Mucosa of rectum (tissue), 2 donors: Measurements from ENCODE around the gene C10orf90.

Source experiments
- H3K27ac ChIP-seq, 2 donors: one replicate each; pipeline ENCODE4 v1.7.0; 2013; ENCODE audit warnings: inconsistent platforms in 2 of 2, low read depth in 2 of 2, low read length in 2 of 2
- H3K27me3 ChIP-seq, 2 donors: one replicate each; pipeline ENCODE4 v1.7.0; 2013; ENCODE audit warnings: low read length in 2 of 2; ENCODE audit not compliant: control insufficient read depth in 2 of 2, insufficient read depth in 2 of 2
- H3K36me3 ChIP-seq, 2 donors: one replicate each; pipeline ENCODE4 v1.7.0; 2013; ENCODE audit warnings: low read length in 2 of 2; ENCODE audit not compliant: control insufficient read depth in 2 of 2, insufficient read depth in 2 of 2
- H3K4me1 ChIP-seq, 2 donors: one replicate each; pipeline ENCODE4 v1.7.0; 2013; ENCODE audit warnings: low read length in 2 of 2, mild to moderate bottlenecking in 1 of 2; ENCODE audit not compliant: control insufficient read depth in 2 of 2, insufficient read depth in 2 of 2
- H3K4me3 ChIP-seq, 2 donors: one replicate each; pipeline ENCODE4 v1.7.0; 2013; ENCODE audit warnings: low read length in 2 of 2
- H3K9ac ChIP-seq, 2 donors: one replicate each; pipeline ENCODE4 v1.7.0; 2013; ENCODE audit warnings: low read length in 2 of 2, low read depth in 1 of 2, mild to moderate bottlenecking in 1 of 2
- H3K9me3 ChIP-seq, 2 donors: one replicate each; pipeline ENCODE4 v1.7.0; 2013; ENCODE audit warnings: low read length in 2 of 2; ENCODE audit not compliant: control insufficient read depth in 2 of 2
- donor health status: healthy.
- donor health status: Normal muscosa, but diverticular disease.

C10orf90 gene

DNA sequence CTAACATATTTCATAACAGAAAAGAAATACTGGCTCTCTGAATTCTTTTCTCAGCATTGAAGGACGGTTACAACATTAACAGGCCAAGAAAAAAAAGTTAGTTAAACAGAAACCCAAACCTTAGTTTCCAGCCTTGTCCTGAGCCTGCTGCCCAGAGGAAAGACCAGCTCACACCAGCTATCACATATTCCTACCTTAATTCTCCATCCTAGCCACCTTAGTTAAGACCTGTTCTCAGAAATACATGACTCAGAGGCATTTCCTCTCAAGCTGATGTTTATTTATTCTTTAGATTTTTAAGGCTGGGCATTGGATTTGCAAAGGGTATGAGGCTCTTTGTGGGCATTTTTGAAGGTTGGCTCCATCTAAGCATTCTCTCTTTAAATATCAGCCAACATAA lies 247.9 kb downstream of the C10orf90 start:
- H3K27me3 ChIP-seq, result no peaks in the 10 kb centered on the region
- peaks cover 3 to 6% of the 10 kb centered on the region in 2 donors for H3K9me3 ChIP-seq
- H3K9ac ChIP-seq, result no peak overlapping the region
- no peak overlapping the region for H3K4me3 ChIP-seq
- H3K4me1 ChIP-seq, result no peaks in the 10 kb centered on the region
- no peaks in the 10 kb centered on the region for H3K36me3 ChIP-seq
- H3K27ac ChIP-seq, result no peak overlapping the region

DNA sequence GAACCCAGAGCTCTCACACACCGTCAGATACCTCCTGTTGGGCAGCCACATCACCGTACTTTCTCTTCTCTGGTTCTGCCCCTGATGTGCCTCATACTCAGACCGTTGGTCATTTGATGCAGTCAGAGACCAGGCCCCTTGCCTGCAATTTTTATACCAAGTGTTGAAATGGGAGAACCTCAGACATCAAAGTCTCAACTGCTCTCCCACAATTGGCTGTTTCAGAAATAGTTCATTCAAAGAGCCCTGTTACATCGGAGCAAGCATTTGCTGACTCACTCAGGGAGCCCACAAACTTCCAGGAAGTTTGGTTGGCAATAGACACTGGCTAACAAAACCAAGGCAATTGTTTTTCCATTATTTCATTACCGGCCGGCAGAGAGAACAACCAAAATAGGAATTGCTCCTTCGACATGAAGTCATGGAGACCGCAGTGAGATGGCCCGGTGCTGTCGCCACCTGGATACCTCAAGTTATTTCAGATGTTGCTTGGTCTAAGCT lies 248.7 kb downstream of the C10orf90 start:
- H3K27me3 ChIP-seq, result no peaks in the 10 kb centered on the region
- no peak overlapping the region for H3K27ac ChIP-seq
- H3K9me3 ChIP-seq, result peaks cover 3 to 6% of the 10 kb centered on the region in 2 donors
- no peak overlapping the region for H3K9ac ChIP-seq
- no peak overlapping the region for H3K4me3 ChIP-seq
- H3K4me1 ChIP-seq, result no peaks in the 10 kb centered on the region
- H3K36me3 ChIP-seq, result no peaks in the 10 kb centered on the region

DNA sequence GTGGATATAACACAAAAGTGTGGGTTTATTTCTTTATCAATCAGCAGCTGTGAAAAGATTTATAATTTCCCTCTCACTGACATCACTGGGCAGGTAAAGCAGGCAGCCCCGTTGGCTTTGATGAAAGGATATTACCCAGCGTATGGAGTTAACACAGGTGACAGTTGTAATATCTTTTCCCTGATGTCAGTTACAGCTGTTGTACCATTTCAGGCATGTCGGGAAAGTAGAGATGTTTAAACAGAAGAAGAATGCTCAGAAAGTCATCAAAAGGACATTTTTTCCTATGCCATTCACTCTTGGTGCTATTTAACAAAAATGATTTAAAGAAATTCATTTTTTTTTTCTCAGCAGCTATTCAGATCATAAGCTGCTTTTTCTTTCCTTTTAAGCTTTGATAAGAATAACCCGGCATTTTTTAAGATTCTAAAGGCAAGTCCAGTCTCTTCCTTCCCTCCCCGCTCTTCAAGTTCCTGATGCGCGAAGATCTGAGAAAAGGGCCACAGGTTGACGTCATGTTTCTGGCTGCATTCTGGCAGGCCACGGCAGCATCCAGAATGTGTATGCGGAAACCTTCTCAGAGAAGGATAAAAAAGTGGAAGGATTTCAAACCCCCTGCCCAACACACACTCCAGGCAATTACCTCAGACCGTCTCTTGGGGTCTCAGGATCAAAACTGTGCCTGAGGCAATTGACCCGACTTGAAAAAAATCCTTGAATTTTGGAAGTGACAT lies 249.8 kb downstream of the C10orf90 start:
- no peak overlapping the region for H3K9ac ChIP-seq

DNA sequence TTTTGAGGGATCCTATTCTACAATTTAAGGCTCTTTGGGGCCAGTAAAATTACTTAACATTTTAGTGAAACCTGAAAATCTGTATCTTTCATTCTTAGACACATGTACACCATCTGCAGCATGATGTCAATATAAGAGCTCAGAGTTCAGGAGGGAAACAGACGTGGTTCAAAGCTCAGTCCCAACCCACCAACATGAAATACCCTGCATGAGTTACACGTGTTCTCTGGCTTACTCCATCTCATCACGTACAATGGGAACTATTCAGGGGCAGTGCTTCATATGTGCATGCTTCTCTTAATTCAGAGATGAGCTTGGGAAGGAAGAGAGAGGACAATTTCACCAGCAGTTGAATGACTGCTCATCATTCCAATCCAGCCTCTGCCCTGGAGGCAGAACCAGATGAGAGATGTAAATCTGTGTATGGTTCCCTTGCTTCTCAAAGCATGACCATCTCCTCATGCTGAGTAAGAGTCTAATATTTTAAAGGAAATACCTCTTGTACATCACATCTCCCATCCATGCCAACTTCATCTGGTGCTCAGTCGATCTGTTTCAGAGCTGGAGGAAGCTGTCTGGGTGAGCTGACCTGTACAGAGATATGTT lies 253.2 kb downstream of the C10orf90 start:
- no peak overlapping the region for H3K4me3 ChIP-seq
- no peak overlapping the region for H3K27ac ChIP-seq
- H3K27me3 ChIP-seq, result peaks cover 0 to 5% of the 10 kb centered on the region in 2 donors
- H3K9me3 ChIP-seq, result no peaks in the 10 kb centered on the region
- no peaks in the 10 kb centered on the region for H3K36me3 ChIP-seq
- H3K4me1 ChIP-seq, result no peaks in the 10 kb centered on the region
- H3K9ac ChIP-seq, result no peak overlapping the region

More for the DNA sequence above, 249.8 kb downstream of the C10orf90 start:
- Histone ChIP-seq H3K4me1 (no peaks in the 10 kb centered on the region), H3K27me3 (no peaks in the 10 kb centered on the region), H3K4me3 (no peak overlapping the region), H3K27ac (no peak overlapping the region), H3K36me3 (no peaks in the 10 kb centered on the region), H3K9me3 (peaks cover 3 to 6% of the 10 kb centered on the region in 2 donors)

DNA sequence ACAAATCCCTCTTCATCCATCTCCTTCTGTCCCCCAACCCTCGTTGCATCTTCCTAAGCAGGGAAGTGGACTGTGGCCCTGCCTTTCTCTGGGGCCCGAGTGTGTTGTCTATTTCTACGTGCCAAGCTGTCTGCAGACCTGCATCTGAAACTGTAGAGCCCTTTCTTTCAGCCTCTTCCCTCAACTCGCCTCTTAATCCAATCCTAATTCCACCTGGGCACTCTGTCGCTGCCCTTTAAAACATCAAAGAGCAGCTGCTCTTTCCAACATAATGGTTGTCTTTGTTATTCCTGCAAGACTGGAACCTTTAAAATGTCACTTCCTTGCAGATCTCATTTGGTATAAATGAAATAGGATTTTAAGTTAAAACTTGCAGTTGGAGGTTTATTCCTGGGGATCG lies 260.7 kb downstream of the C10orf90 start:
- H3K27ac ChIP-seq, result no peak overlapping the region
- no peaks in the 10 kb centered on the region for H3K36me3 ChIP-seq

DNA sequence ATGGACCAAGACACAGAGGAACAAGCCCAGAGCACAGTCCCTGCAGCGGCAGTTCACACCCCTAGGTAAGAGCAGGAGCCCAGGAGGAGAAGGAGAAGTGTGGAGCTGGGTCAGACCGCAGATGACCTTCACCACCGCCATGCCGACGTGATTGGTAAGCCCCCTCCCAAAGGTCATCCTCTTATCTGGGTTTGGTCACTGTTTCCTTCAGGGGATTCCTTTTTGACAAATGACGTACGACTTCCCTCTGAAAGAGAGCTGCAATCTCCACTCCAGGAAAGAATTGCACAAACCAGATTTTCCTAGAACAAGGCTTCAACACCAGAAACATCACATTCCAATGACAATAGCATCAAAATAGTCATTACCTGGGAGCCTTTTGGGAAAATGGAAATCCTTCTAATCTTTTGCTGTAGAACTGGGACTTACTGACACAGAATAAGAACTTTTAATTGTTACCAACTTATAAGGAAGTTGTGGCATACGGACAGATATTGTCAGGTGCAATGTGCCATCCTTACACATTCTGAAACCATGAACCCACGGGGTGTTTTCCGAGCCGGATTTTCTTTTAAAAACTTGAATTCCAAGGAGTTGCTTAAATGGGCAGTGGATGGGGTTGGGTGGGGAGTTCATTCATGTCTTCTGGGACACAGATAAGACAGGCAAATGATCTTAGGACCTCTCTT lies 261.4 kb downstream of the C10orf90 start:
- Histone ChIP-seq H3K9me3 (no peaks in the 10 kb centered on the region), H3K4me1 (no peaks in the 10 kb centered on the region), H3K4me3 (no peak overlapping the region)

More for the DNA sequence above, 260.7 kb downstream of the C10orf90 start:
- no peaks in the 10 kb centered on the region for H3K4me1 ChIP-seq
- H3K27me3 ChIP-seq, result peaks cover 0 to 5% of the 10 kb centered on the region in 2 donors
- no peaks in the 10 kb centered on the region for H3K9me3 ChIP-seq
- no peak overlapping the region for H3K9ac ChIP-seq
- H3K4me3 ChIP-seq, result no peak overlapping the region

DNA sequence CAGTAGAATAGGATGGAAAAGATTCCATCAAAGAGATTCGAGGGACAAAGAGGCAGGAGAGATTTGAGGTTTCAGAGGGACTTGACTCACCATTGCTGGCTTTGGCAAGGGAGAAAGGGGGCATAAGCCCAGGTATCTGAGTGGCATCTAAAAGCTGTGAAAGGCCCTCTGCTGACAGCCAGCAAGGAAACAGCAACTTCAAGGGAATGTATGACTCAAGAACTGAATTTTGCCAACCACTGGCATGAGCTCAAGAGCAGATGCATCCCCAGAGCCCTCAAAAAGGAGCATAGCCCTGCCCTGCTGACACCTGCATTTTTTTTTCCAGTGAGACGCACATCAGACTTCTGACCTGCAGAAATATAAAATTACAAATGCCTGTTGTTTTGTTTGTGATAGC lies 262.7 kb downstream of the C10orf90 start:
- H3K27ac ChIP-seq, result no peak overlapping the region
- no peaks in the 10 kb centered on the region for H3K9me3 ChIP-seq

More for the DNA sequence above, 261.4 kb downstream of the C10orf90 start:
- Histone ChIP-seq H3K27me3 (peaks cover 0 to 5% of the 10 kb centered on the region in 2 donors), H3K9ac (no peak overlapping the region), H3K36me3 (no peaks in the 10 kb centered on the region), H3K27ac (no peak overlapping the region)

DNA sequence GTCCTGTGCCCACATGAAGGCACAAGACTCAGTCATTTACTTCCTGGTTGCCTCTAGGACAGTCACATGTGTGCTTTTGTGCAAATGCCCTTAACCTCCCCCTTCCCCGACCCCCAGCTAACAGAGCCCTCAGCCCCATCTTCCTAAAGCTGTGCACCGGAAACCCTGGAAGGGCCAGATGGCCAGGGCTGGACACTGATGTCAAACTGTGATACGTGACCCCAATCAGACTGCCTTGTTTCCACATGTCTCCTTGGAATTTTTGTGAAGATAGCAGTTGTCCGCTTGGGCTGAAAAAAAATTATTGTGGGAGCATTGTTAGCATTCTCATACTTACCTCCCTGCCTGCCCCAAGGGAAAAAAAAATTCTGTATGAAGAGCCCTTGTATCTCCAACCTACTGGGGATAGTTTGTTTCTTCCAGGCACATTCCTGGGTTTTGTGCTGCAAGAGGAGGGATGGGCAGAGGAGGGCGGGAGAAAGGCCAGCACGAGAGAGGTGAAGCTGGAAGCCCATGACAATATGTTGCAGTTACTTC lies 265.2 kb downstream of the C10orf90 start:
- H3K27ac ChIP-seq, result no peak overlapping the region
- H3K4me3 ChIP-seq, result no peak overlapping the region
- H3K9me3 ChIP-seq, result no peaks in the 10 kb centered on the region
- H3K9ac ChIP-seq, result no peak overlapping the region
- H3K4me1 ChIP-seq, result no peaks in the 10 kb centered on the region
- no peaks in the 10 kb centered on the region for H3K27me3 ChIP-seq
- H3K36me3 ChIP-seq, result no peaks in the 10 kb centered on the region

More for the DNA sequence above, 262.7 kb downstream of the C10orf90 start:
- Histone ChIP-seq H3K9ac (no peak overlapping the region), H3K27me3 (peaks cover 0 to under 1% of the 10 kb centered on the region in 2 donors), H3K4me3 (no peak overlapping the region), H3K4me1 (no peaks in the 10 kb centered on the region), H3K36me3 (no peaks in the 10 kb centered on the region)

DNA sequence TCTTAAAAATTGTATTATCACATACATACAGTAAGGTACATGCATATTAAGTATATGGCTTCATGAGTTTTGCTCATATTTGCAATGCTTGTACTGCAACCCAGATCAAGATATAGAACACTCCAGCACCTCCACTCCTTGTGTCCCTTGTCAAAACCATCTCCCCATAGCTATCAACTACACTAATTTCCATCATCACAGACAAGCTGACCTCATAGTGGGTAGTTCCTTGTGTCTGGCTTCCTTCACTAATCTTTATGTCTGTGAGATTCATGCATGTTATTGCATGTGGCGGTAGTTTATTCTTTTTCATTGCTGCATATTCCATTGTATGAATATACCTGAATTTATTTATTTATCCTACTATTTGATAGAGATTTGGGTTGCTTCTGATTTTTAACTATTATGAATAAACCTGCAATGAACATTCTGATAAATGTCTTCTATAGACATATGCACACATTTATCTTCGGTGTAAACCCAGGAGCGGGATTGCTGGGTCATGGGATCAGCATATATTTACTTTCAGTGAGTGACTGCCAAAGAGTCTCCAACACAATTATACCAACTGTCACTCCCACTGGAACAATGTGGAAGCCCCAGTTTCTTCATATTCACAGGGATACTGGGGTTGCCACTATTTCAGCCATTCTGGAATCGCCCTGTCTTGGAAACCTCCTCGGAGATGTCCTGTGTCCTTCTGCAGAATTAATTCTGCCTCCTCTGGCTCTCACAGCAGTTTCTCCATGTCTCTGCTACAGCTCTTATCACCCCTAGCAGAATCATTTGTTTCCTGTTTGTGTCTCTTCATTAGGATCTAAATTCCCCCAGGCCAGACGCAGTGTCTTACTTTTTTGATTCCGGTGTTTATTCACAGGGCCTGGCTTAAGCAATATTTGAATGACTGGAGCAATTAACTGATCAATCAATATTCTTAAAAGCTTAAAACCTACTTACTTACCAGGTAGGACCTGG lies 267.5 kb downstream of the C10orf90 start:
- H3K27ac ChIP-seq, result no peak overlapping the region
- H3K4me3 ChIP-seq, result no peak overlapping the region
- H3K9ac ChIP-seq, result no peak overlapping the region
- no peaks in the 10 kb centered on the region for H3K36me3 ChIP-seq
- peaks cover 0 to 3% of the 10 kb centered on the region in 2 donors for H3K27me3 ChIP-seq
- no peaks in the 10 kb centered on the region for H3K9me3 ChIP-seq
- H3K4me1 ChIP-seq, result no peaks in the 10 kb centered on the region
